ENCODE data around the gene CIBAR2.

CIBAR2 gene

GRCh38 chr16:85112364-85112763, at the start of gene CIBAR2:
Gene CIBAR2 (minus strand): TSS chr16:85112472. CDS start chr16:85112352, 120 bp downstream.
- DNase-seq (ENCODE audit: low read depth in 1 of 2, low spot score in 1 of 2) = no peak

GRCh38 chr16:85159179-85159980, 47.1 kb upstream of the CIBAR2 start:
- DNase-seq (ENCODE audit: low read depth in 1 of 2, low spot score in 1 of 2) = no peak

- DNase-seq (ENCODE audit: low read depth in 1 of 2, low spot score in 1 of 2) = no peak
Measured at GRCh38 chr16:85158743-85159178, 46.5 kb upstream of the CIBAR2 start.

GRCh38 chr16:85157813-85158742, 45.8 kb upstream of the CIBAR2 start:
- DNase-seq (ENCODE audit: low read depth in 1 of 2, low spot score in 1 of 2) = no peak

- no peak for DNase-seq (ENCODE audit: low read depth in 1 of 2, low spot score in 1 of 2)
Measured at GRCh38 chr16:85157372-85157771, 45.1 kb upstream of the CIBAR2 start.

GRCh38 chr16:85156869-85157268, 44.6 kb upstream of the CIBAR2 start:
- DNase-seq (ENCODE audit: low read depth in 1 of 2, low spot score in 1 of 2) = no peak

- no peak for DNase-seq (ENCODE audit: low read depth in 1 of 2, low spot score in 1 of 2)
Measured at GRCh38 chr16:85156440-85156839, 44.2 kb upstream of the CIBAR2 start.

GRCh38 chr16:85153656-85154091, 41.4 kb upstream of the CIBAR2 start:
- no peak for DNase-seq (ENCODE audit: low read depth in 1 of 2, low spot score in 1 of 2)

- DNase-seq (ENCODE audit: low read depth in 1 of 2, low spot score in 1 of 2) = no peak
Measured at GRCh38 chr16:85153046-85153445, 40.8 kb upstream of the CIBAR2 start.

- no peak for DNase-seq (ENCODE audit: low read depth in 1 of 2, low spot score in 1 of 2)
Measured at GRCh38 chr16:85152414-85153030, 40.2 kb upstream of the CIBAR2 start.

- no peak for DNase-seq (ENCODE audit: low read depth in 1 of 2, low spot score in 1 of 2)
Measured at GRCh38 chr16:85151603-85152413, 39.5 kb upstream of the CIBAR2 start.

GRCh38 chr16:85151079-85151602, 38.9 kb upstream of the CIBAR2 start:
- DNase-seq (ENCODE audit: low read depth in 1 of 2, low spot score in 1 of 2) = no peak

- DNase-seq (ENCODE audit: low read depth in 1 of 2, low spot score in 1 of 2) = no peak
Measured at GRCh38 chr16:85150331-85150940, 38.2 kb upstream of the CIBAR2 start.

GRCh38 chr16:85149776-85150175, 37.5 kb upstream of the CIBAR2 start:
- DNase-seq (ENCODE audit: low read depth in 1 of 2, low spot score in 1 of 2) = no peak

- DNase-seq (ENCODE audit: low read depth in 1 of 2, low spot score in 1 of 2) = no peak
Measured at GRCh38 chr16:85148931-85149330, 36.7 kb upstream of the CIBAR2 start.

GRCh38 chr16:85146922-85147651, 34.8 kb upstream of the CIBAR2 start:
- DNase-seq (ENCODE audit: low read depth in 1 of 2, low spot score in 1 of 2) = no peak

- DNase-seq (ENCODE audit: low read depth in 1 of 2, low spot score in 1 of 2) = no peak
Measured at GRCh38 chr16:85146532-85146797, 34.2 kb upstream of the CIBAR2 start.

- no peak for DNase-seq (ENCODE audit: low read depth in 1 of 2, low spot score in 1 of 2)
Measured at GRCh38 chr16:85145734-85146531, 33.7 kb upstream of the CIBAR2 start.

GRCh38 chr16:85145188-85145587, 32.9 kb upstream of the CIBAR2 start:
- no peak for DNase-seq (ENCODE audit: low read depth in 1 of 2, low spot score in 1 of 2)
